GM19395 (cell line): Measurements from ENCODE around the gene MAP6.
A peak's percentile ranks its signal among the peaks of the same experiment; 100 is the strongest.
"Not testable (repeated sequence)": the region's sequence is repeated elsewhere in the genome, so short reads cannot be mapped to it uniquely, and the experiment has no call there.

ENCODE experiments used
- ATAC-seq: cut with Tn5 transposase; IDR thresholded peaks from one replicate; pipeline ENCODE4 v1.9.1; 2021; ENCODE audit warnings: mild to moderate bottlenecking, moderate library complexity; ENCODE audit not compliant: unreplicated experiment

Gene MAP6

GRCh38 chr11:75668451-75669297 lies at the start of gene MAP6:
Gene MAP6, minus strand, starts transcription at chr11:75669038. Its CDS starts 669 bp downstream, at chr11:75668369.
- ATAC-seq, result no peak

- ATAC-seq, result no peak
Observed at GRCh38 chr11:75717608-75718418, 49.0 kb upstream of the MAP6 start, which contains the start of gene MOGAT2. Gene MOGAT2, plus strand, starts transcription at chr11:75717838. Its CDS starts 51 bp downstream, at chr11:75717889.

- no peak for ATAC-seq
Observed at GRCh38 chr11:75716659-75717058, 47.8 kb upstream of the MAP6 start.

GRCh38 chr11:75715688-75716087 lies 46.9 kb upstream of the MAP6 start:
- no peak for ATAC-seq

GRCh38 chr11:75714211-75714610 lies 45.4 kb upstream of the MAP6 start:
- no peak for ATAC-seq

GRCh38 chr11:75706260-75706729 lies 37.5 kb upstream of the MAP6 start:
- ATAC-seq, result peak; percentile 54

GRCh38 chr11:75705541-75705940 lies 36.7 kb upstream of the MAP6 start:
- ATAC-seq, result no peak

GRCh38 chr11:75703695-75704237 lies 34.9 kb upstream of the MAP6 start:
- ATAC-seq, result no peak

- no peak for ATAC-seq
Observed at GRCh38 chr11:75700940-75701339, 32.1 kb upstream of the MAP6 start.

GRCh38 chr11:75697906-75698581 lies 29.2 kb upstream of the MAP6 start:
- ATAC-seq, result no peak

- no peak for ATAC-seq
Observed at GRCh38 chr11:75691804-75692203, 23.0 kb upstream of the MAP6 start.

- peak; percentile 86 for ATAC-seq
Observed at GRCh38 chr11:75689863-75690609, 21.2 kb upstream of the MAP6 start.

GRCh38 chr11:75683856-75684255 lies 15.0 kb upstream of the MAP6 start:
- ATAC-seq, result not testable (repeated sequence)

- no peak for ATAC-seq
Observed at GRCh38 chr11:75679566-75679965, 10.7 kb upstream of the MAP6 start.

GRCh38 chr11:75678620-75679259 lies 9.9 kb upstream of the MAP6 start:
- no peak for ATAC-seq

- no peak for ATAC-seq
Observed at GRCh38 chr11:75677909-75678308, 9.1 kb upstream of the MAP6 start.

GRCh38 chr11:75677275-75677674 lies 8.4 kb upstream of the MAP6 start:
- ATAC-seq, result peak; percentile 58

- no peak for ATAC-seq
Observed at GRCh38 chr11:75673977-75674582, 5.2 kb upstream of the MAP6 start.

GRCh38 chr11:75667831-75668450 lies 897 bp downstream of the MAP6 start:
- no peak for ATAC-seq
